Lower leg skin (tissue), 4 donors: ENCODE results near the gene PKN2. TPM values are rescaled to one million over a fixed set of nuclear protein-coding genes. Genes with fewer than 3 reads are reported as not detected.
"Not testable (repeated sequence)": the region's sequence is repeated elsewhere in the genome, so short reads cannot be mapped to it uniquely, and the experiment has no call there.

Source experiments
- DNase-seq, 2 donors: peaks; one replicate each; pipeline ENCODE4 v3.0.0-alpha.2; 2019; ENCODE audit warnings: low spot score in 2 of 2
- H3K4me3 ChIP-seq: fragments of 200-600 bp; sonication (generic); 2 replicates; pipeline ENCODE4 v1.5.1; 2017; ENCODE audit warnings: mild to moderate bottlenecking, low read depth; ENCODE audit not compliant: poor library complexity, severe bottlenecking
- POLR2A ChIP-seq, 2 donors: fragments of 450-650 bp; IDR thresholded peaks; one replicate each; pipeline ENCODE4 v1.6.1; 2016 to 2017; ENCODE audit warnings: antibody characterized with exemption in 2 of 2, mild to moderate bottlenecking in 1 of 2, moderate library complexity in 1 of 2
- WGBS, 2 donors: methylation state at CpG; one replicate each; pipeline ENCODE4 v1.1.5; 2018; 5-methylcytosine and 5-hydroxymethylcytosine counted together
- intact Hi-C: fragments of 100-400 bp; cut with DNase I; formaldehyde crosslinking; loops from one replicate; pipeline ENCODE4 v1.15.0; 2023; ENCODE audit warnings: low total_unique reads
- total RNA-seq, 4 donors: library from RNA; depleted of rRNA; stranded (reverse); fragments of >200 nt; gene quantifications; one replicate each; pipeline ENCODE4 v1.1.0, GENCODE V29; 2016
- TF ChIP-seq, protein P1 (sequence below), 3 donors: fragments of 450-650 bp; IDR thresholded peaks; one replicate each; pipeline ENCODE4 v1.5.1; 2016; ENCODE audit warnings: antibody characterized with exemption in 3 of 3, mild to moderate bottlenecking in 3 of 3, moderate library complexity in 2 of 3

Gene PKN2
- total RNA-seq, 4 donors from 2014 or later, result 25.1 to 34.6 (median 29.8) TPM

DNA sequence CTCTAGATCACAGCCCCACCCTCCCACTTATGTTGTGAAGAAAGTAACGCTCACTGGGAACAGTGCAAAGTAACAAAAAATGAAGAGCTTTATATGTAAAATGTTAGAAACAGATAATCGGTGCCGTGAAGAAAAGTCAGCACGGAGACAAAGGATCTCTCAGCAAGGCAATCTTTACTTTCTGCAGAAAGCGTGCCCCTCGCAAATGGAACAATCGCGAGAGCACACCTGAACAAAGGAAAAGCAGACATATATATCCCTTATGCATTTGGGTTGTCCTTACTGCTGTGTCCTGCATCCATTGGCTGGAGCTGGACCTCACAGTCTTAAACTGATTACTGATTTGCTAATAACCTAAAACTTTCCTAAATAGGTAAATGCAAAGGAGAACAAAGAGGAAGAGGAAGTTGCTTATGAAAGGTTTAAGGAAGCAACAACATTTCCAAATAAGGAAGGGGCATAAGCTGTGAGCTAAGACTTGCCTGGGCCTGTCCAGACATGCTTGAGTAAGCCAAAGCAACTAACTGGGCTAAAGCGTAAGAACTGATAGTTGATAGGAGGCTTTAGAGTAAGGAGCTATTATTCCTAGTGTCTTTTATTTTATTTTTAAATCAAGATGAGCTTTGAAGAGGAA lies 117.6 kb downstream of the PKN2 start:
- 94 to 95% methylated on average over 9 of the region's 9 CpGs for WGBS, 2 donors
- TF ChIP-seq, protein P1, sequence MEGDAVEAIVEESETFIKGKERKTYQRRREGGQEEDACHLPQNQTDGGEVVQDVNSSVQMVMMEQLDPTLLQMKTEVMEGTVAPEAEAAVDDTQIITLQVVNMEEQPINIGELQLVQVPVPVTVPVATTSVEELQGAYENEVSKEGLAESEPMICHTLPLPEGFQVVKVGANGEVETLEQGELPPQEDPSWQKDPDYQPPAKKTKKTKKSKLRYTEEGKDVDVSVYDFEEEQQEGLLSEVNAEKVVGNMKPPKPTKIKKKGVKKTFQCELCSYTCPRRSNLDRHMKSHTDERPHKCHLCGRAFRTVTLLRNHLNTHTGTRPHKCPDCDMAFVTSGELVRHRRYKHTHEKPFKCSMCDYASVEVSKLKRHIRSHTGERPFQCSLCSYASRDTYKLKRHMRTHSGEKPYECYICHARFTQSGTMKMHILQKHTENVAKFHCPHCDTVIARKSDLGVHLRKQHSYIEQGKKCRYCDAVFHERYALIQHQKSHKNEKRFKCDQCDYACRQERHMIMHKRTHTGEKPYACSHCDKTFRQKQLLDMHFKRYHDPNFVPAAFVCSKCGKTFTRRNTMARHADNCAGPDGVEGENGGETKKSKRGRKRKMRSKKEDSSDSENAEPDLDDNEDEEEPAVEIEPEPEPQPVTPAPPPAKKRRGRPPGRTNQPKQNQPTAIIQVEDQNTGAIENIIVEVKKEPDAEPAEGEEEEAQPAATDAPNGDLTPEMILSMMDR (IDR thresholded peaks at IDR 0.05), result no peak
- TF ChIP-seq POLR2A (IDR thresholded peaks at IDR 0.05), result no peak
- DNase-seq, result no peak
- H3K4me3 ChIP-seq, result no peak overlapping the region
- intact Hi-C loops, result no loop called here

DNA sequence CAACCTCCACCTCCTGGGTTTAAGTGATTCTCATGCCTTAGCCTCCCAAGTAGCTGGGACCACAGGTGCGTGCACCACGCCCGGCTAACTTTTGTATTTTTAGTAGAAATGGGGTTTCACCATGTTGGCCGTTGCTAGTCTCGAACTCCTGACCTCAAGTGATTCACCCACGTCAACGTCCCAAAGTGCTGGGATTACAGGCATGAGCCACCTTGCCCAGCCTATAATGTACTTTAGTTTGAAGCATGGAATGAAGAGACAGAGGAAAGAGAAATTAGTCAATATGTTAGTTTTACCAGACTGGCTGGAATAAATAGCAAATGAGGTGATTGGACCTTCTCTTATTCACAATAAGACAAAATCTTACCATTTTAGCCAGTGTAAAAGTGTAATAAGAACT lies 118.3 kb downstream of the PKN2 start:
- no peak for DNase-seq
- intact Hi-C loops, result no loop called here
- H3K4me3 ChIP-seq, result no peak overlapping the region
- TF ChIP-seq, protein P1 (IDR thresholded peaks at IDR 0.05), result no peak
- TF ChIP-seq POLR2A (IDR thresholded peaks at IDR 0.05), result no peak
- WGBS, 2 donors, result 97 to 98% methylated on average over 7 of the region's 7 CpGs

DNA sequence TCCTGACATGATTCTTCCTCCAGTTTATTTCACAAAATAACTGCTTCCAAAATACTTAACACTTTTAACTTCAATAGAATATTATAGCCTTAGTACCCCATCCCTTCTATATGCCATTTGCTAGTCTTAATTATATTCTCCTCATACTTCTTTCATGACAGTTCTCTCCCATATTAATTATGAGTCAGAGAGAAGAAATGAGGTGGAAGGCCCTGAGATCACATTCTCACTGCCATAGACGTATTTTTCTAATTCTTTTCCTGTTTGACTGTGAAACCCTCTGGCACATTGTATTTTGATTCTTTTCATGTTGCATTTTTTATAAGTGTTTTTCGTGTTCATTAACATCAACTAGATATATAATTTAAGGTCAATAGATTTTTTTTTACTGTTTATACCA lies 118.9 kb downstream of the PKN2 start:
- no peak for DNase-seq
- no peak for TF ChIP-seq POLR2A (IDR thresholded peaks at IDR 0.05)
- TF ChIP-seq, protein P1 (IDR thresholded peaks at IDR 0.05), result no peak
- 79 to 85% methylated on average over 2 of the region's 2 CpGs for WGBS, 2 donors
- intact Hi-C loops, result no loop called here
- H3K4me3 ChIP-seq, result no peak overlapping the region

DNA sequence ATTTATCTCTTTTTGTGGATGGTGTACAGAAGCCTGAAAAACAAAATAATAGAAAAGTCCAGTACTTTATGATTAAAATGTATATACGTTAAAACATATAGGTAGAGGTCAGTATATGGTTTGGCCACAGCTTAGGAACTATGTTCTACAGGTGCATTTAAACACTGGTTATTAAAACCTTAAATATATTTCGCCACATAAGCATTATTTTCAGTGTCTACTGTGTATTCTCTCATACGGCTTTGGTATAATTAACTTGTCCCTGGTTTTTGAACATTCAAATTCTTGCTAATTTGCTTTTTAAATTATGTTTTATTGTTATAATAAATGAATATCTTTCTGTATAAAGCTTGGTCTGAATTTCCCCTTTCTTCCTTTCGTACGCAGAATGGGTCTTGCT lies 119.4 kb downstream of the PKN2 start:
- intact Hi-C loops, result no loop called here
- no peak overlapping the region for H3K4me3 ChIP-seq
- TF ChIP-seq, protein P1 (IDR thresholded peaks at IDR 0.05), result no peak
- WGBS, 2 donors, result 93 to 95% methylated on average over 5 of the region's 5 CpGs
- no peak for DNase-seq

DNA sequence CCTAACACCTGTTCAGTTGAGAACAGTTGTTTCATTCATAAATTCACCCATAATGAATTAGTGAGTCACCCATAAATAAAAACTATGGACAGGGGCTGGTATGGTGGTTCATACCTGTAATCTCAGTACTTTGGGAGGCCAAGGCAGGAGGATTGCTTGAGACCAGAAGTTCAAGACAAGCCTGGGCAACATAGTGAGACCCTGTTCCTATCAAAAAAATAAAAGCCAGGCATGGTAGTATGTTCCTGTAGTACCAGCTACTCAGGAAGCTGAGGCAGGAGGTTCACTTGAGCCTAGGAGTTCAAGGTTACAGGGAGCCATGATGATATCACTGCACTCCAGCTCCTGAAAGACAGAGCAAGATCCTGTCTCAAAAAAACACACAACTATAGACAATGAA lies 128.3 kb downstream of the PKN2 start:
- DNase-seq, result no peak
- H3K4me3 ChIP-seq, result no peak overlapping the region
- intact Hi-C loops, result no loop called here
- TF ChIP-seq, protein P1 (IDR thresholded peaks at IDR 0.05), result no peak
- TF ChIP-seq POLR2A (IDR thresholded peaks at IDR 0.05), result no peak

DNA sequence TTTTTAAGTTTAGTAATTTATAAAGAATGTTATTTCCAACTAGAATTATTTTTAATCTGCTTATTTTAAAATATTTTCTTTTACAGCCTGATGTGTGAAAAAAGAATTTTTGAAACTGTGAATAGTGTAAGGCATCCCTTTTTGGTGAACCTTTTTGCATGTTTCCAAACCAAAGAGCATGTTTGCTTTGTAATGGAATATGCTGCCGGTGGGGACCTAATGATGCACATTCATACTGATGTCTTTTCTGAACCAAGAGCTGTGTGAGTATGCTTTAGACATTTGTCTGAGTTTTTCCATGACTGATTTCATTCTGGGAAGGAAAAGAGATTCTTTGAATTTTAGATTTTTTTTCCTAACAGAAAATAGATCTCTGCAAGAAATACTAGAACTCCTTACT lies 129.4 kb downstream of the PKN2 start:
- H3K4me3 ChIP-seq, result no peak overlapping the region
- intact Hi-C loops, result no loop called here
- WGBS, 2 donors, result 95 to 96% methylated on average over 1 of the region's 1 CpG

DNA sequence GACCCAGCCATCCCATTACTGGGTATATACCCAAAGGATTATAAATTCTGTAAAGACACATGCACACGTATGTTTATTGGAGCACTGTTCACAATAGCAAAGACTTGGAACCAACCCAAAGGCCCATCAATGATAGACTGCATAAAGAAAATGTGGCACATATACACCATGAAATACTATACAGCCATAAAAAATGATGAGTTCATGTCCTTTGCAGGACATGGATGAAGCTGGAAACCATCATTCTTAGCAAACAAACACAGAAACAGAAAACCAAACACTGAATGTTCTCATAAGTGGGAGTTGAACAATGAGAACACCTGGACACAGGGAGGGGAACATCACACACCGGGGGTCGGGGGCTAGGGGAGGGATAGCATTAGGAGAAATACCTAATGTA lies 135.6 kb downstream of the PKN2 start:
- H3K4me3 ChIP-seq, intact Hi-C loops, DNase-seq: not testable (repeated sequence)
- WGBS, 2 donors, result 86 to 94% methylated on average over 3 of the region's 3 CpGs

More for the DNA sequence above, 129.4 kb downstream of the PKN2 start:
- TF ChIP-seq POLR2A (IDR thresholded peaks at IDR 0.05), result no peak
- TF ChIP-seq, protein P1 (IDR thresholded peaks at IDR 0.05), result no peak
- DNase-seq, result no peak
